Glomerular endothelial cell (primary cell): ENCODE data around the gene MEI1. TPM values are rescaled to one million over a fixed set of nuclear protein-coding genes. Genes with fewer than 3 reads are reported as not detected.

ENCODE experiments used
- DNase-seq: peaks from one replicate; pipeline ENCODE4 v3.0.0-alpha.2; 2011; ENCODE audit warnings: low read depth, low spot score; ENCODE audit errors: extremely low read depth
- total RNA-seq: library from RNA; depleted of rRNA; stranded (reverse); fragments of >200 nt; gene quantifications from 2 replicates; pipeline ENCODE4 v1.2.3, GENCODE V29; 2015

Gene MEI1
- total RNA-seq, 1 donor from 2014 or later, result 0.64 TPM

- no peak for DNase-seq
Observed at GRCh38 chr22:41816871-41817270, 117.6 kb downstream of the MEI1 start.

DNA sequence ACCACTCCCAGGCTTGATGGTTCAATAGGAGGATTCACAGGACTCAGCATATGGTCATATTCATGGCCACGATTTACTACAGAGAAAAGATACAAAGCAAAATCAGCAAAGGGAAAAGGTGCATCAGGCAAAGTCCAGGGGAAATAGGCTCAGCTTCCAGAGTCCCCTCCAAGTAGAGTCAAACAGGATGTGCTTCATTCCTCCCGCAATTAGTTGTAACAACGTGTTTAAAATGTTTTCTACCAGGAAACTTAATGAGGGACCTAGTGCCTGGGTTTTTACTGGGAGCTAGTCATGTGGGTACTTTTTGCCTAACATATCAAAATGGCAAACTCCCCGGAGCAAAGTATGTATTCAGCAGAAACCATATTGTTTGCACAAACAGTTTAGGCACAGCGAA, 118.7 kb downstream of the MEI1 start:
- DNase-seq, result no peak

GRCh38 chr22:41818596-41818995, 119.3 kb downstream of the MEI1 start:
- no peak for DNase-seq

DNA sequence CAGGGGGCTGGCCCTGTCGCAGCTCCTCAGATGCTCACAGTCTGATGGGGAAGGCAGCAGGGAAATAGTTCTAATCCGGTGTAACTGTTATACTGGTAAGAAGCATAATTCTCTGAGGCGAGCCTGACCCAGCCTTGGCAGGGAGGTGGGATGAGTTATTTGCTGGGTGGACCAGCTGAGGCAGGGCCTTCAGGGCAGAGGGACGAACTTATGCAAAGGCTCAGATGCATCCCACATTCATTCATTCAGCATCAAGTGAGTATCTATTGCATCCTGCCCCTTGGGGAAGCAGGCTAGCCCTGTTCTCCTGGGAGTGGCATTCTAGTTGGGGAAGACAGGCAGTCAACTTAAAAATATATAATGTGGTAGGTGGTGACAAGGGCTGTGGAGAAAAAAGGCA, 120.0 kb downstream of the MEI1 start:
- DNase-seq, result no peak

DNA sequence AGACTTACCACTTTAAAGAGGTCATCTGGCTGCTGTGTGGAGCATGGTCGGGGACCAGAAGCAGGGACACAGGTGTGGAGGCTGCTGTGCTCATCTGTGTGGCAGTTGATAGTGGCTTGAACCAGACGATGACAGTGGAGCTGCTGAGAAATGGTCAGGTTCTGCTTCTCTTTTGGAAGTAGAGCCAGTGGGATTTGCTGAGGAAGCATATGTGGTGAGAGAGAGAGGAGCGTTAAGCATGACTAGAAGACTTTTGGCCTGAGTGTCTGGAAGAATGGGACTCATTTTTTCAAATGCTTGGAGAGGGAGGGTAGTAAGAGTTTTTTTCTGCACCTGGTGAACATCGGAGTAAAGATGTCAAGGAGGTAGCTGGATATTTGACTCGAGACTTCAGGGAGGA, 121.1 kb downstream of the MEI1 start:
- DNase-seq, result no peak

GRCh38 chr22:41821471-41822316, 122.4 kb downstream of the MEI1 start:
- no peak for DNase-seq

DNA sequence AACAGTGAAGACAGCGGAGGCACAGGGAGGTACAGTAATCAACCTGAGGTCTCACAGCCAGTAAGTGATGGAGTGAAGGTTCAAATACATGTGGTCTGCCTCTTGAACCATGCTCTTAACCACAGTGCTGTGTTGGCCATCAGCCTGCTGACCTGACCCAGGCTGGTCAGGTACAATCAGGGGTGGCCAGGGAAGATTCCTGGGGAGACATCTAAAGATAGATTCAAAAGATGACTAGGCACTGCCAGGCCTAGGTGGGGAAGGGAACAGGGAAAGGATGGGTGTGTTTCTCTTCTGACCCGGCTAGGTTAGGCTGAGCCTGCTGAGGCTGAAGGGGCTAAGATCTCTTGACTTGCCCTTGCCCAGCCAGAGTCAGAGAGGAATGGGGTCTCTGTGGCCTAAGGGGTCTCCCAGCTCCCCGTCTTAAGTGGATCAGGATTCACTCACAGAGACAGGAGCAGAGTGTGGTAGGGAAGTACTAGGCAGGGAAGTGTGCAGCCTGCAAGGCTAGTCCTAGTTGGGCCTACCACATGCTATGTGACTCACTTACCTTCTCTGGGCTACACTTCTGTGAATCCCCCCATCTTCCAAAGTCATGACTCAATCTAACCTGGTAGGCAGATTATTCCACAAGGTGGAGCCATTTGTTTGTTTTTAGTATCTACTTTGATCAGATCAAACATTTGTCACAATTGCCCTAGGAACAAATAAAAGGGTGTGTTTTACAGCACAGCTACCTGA, 123.2 kb downstream of the MEI1 start:
- DNase-seq, result no peak

- no peak for DNase-seq
Observed at GRCh38 chr22:41823797-41824196, 124.5 kb downstream of the MEI1 start.

- no peak for DNase-seq
Observed at GRCh38 chr22:41825376-41825775, 126.1 kb downstream of the MEI1 start.

GRCh38 chr22:41826021-41826420, 126.7 kb downstream of the MEI1 start:
- DNase-seq, result no peak

DNA sequence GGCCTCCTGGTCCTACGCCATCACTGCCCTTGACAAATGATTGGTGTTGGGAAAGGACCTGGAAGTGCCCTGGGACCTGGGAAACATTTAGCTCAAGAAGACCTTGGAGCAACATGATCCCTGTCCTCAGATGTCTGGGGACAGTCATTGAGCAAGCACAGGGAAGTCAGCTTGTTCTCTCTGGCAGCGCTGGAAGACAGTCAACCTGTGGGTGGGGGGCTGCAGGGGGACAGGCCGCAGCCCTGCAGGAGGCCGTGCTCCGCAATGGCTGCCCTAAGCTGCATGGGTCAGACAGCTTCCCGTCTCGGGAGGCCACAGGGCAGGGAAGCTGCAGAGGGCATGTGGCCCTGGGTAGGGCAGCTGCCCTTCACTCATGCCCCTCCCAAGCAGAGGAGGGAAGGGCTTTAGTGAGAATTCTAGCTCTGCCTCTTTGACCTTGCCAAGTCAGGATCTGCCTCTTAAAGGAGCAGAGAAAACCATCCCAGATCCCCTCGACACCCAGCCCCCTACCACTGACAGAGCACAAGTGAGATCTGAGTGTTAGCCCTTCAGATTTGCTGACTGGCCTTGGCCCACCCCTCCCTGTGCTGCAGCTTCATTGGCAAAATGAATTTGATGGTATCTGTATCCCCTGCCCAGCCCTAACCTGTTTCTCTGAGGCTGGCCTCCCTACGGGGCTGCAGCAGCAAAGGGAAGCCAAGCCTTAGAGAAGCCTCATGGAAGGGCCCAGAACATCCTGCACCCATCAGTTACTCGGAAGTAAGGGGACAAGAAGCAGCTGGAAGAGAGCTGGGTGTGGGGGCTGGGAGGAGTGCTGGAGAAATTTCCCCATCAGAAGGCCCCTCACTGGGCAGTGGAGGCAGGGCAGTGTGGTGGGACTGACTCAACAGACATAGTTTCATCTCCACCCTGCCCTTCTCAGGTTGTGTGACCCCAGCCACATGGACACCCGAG, 127.4 kb downstream of the MEI1 start:
- no peak for DNase-seq

DNA sequence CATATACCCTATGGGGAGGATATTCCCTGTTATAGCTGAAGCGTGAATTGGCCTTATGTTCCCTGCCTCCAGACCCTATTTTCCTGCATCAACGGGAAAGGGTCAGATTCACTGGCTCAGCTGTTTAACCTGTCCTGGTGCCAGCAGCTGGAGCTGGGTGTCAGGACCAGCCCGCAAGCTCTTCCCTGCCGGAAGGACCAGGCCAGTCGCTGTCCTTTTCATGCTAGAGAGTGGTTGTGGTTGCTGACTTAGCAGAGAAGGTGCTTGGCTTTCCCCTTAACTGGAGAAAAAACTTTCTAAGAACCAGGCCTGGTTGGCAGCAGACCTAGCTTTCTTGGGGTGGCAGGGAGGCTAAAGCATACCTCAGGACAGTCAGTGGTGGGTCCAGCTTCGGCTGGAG, 128.4 kb downstream of the MEI1 start:
- DNase-seq, result no peak

DNA sequence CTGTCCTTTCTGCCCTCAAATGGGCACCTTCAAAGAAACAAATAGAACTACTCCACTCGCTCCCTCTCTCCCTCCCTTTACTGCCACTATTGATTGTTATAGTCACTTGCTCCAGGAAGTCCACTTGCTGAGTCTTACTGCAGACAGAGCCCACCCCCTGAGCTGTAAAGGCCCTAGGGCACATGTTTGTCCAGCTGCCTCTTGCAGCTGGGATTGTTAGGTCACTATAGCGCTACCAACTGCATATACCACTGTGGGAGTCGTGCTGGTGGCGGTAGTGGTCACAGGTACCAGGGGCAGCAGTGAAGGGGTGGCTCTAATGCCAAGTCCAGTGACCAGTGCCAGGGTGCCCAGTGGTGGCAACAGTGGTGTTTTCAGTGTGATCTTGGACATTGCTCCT, 129.2 kb downstream of the MEI1 start:
- no peak for DNase-seq

DNA sequence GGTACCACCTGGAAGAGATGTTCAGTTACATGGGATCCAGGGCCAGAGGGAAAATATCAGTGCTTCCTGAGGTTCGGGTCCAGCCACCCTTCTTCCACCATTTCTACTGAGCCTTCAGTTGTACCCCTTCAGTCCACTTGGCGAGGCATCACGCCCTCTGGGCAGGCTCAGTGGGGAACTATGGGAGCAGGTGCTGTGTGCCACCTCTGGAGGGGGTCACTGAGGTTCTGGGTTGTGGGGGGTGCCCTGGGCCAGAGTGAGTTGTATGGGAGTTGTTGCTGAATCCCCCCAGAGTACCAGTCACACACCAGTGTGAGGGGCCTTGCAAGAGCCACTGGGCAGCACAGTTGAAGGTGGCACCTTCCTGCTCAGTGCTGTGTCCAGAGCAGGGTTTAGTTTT, 130.9 kb downstream of the MEI1 start:
- DNase-seq, result no peak

DNA sequence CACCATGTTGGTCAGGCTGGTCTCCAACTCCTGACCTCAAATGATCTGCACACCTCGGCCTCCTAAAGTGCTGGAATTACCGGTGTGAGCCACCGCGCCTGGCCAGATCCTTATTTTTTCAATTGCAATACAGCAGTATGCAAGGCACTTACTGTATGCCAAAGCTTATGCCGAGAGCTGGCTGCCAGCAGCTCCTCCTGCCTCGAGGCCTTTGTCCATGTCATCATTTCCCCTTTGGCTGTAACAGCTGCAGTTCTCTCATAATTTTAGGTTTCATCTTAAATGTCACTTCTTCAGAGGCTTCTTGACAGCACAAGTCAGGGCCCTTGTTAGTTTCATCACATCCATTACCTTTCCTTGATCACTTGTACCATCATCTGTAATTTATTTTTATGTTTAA, 132.1 kb downstream of the MEI1 start:
- no peak for DNase-seq

GRCh38 chr22:41831828-41832552, 132.7 kb downstream of the MEI1 start:
- DNase-seq, result no peak

DNA sequence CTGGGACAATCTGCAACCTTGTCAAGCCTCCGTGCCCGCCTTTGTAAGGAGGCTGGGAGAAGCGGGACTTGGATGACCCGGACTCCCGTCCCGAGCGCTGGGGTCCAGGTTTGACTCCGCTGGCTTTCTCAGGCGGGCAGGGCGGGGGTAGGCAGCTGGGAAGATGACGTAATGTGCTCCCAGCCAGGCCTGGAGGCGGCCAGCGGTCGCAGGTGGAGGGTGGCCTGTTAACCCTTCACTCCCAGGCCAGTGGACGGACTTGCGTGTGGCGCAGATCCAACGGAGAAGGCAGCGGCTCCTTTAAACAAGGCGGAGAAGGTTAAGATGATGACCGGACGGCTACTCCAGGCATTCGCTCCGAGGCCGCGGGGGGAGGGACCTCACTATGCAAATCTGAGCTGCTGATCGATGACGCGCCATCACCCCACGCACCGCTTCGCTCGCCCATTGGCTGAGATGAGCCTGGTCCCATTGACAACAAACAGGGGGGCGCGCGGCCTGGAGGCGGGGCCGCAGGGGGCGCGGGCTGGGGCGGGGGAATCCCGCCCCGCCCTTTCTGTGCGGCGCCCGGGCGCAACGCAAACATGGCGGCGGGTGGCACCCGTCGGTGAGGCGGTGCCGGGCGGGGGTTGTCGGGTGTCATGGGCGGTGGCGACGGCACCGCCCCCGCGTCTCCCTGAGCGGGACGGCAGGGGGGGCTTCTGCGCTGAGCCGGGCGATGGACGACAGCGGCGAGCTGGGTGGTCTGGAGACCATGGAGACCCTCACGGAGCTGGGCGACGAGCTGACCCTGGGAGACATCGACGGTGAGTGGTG, 133.5 kb downstream of the MEI1 start, which contains the start of gene SREBF2:
Gene SREBF2 (plus strand): TSS at position 553 of the 816 bp plus-strand sequence. CDS start 166 bp downstream, at position 719.
- peak; percentile 94 for DNase-seq

GRCh38 chr22:41833369-41834004, 134.2 kb downstream of the MEI1 start:
- DNase-seq, result no peak
